DMS79 treated with DMSO at 0.1 percent for 48 hours (cell line): Measurements from ENCODE around the gene DNPEP.

Experiments
- DNase-seq: peaks from one replicate; lab custom pipeline; 2025; lab: John Stamatoyannopoulos, UW

Gene DNPEP

DNA sequence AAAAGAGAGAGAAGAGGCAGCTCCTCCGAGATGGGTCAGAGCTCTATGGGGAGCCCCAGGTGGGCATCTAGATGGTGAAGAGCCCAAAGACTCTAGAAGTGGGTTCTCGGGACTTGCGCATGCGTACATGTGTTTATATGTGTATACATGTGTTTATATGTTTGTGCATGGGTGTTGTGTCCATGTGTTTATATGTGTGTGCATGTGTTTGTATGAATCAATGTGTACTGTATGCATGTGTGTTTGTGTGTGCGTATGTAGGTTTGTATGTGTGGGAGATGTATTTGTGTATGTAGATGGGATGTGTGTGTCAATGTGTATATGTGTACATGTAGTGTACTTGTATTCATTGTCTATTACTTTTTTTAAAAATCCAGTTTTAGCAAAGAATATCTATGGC is 25.6 kb downstream of the DNPEP start:
- no peak for DNase-seq

DNA sequence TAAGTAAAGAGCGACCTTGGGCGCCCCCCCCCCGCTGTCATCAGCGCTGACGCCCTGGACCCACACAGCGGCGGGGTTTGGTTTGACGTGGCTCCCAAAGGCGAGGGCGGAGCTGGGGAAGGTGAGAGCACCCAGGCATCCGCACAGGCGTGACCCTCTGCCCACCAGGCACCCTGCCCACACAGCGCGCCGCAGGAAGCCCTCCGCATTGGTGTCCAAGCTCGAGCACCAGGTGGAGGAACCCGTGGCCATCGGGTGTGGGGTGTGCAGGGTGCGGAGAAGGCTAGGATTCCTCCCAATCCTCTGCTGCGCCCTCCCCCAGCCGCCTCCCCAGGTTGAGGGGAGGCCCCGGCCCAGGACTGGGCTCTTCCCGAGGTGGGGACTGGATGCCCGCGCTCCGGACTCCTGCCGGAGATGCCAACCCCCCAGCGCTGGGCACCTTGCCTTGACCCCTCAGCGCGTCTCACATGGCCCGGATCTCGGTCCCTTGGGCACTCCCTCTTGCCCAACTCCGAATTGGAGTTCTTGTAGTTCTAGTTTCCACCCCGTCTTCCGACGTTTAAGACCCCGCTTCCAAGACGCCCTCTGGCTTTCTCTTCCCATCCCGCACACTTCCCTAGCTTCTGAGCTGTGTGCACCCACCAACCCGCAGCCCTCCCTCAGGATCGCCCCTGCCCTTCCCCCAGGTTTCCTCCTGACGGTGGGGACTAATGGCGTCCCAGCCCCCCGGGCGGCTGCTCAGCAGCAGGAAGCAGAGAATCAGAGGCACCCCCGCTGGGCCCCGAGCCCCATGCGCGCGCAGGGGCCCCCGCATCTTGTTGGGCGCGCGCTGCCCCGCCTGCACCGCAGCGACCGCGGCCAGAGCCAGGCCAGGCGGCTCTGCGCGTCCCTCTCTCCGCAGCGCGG is 29.3 kb downstream of the DNPEP start:
- DNase-seq = peak; percentile 33

DNA sequence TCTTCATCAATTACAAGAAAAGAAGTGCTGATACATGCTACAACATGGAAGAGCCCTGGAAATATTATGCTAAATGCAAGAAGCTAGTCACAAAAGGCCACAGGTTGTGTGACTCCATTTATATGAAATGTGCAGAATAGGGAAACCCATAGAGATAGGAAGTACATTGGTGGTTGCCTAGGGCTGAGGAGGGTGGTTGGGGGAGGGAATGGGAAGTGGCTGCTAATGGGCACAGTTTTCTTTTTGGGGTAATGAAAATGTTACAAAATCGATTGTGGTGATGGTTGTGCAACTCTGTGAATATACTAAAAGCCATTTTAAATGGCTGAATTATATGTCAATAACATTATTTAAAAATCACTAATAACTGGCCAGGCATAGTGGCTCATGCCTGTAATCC is 30.9 kb downstream of the DNPEP start:
- no peak for DNase-seq

DNA sequence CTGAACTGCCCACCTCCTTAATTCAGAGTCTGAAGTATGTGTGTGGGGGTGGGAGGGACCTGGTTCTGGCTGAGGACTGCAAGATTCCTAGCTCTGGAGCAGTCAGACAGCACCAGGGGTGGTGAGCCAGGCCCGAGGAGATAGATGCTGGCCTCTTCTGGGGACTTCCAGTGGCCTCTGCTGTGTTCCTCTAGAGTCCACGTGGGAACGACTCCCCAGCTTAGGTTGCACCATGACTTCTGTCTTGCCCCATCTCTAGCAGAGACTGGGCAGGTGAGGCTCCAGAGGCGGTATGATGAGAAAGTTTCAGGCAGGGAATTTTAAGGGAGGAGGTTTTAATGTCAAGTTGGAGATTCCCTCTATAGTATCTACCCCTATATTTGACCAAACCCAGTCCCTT is 33.1 kb downstream of the DNPEP start:
- DNase-seq = no peak

DNA sequence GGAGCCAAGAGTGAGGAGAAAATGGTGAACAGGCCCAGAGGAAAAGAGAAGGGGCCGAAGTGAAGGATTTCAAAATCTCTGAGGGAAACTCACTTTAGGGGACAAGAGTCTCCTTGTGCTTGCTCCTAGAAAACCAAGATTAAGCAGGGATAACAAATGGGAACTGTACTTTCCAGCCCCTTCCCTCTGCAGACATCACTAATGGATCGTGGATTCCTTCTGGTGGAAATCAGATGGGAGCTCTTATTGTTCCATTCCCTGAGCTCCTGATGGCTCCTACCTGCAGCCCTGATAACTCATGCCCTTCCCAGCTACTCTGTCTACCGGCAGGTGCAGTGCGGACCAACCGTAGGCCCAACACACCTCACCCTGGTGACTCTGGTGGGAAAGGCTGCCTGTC is 34.6 kb downstream of the DNPEP start:
- no peak for DNase-seq

DNA sequence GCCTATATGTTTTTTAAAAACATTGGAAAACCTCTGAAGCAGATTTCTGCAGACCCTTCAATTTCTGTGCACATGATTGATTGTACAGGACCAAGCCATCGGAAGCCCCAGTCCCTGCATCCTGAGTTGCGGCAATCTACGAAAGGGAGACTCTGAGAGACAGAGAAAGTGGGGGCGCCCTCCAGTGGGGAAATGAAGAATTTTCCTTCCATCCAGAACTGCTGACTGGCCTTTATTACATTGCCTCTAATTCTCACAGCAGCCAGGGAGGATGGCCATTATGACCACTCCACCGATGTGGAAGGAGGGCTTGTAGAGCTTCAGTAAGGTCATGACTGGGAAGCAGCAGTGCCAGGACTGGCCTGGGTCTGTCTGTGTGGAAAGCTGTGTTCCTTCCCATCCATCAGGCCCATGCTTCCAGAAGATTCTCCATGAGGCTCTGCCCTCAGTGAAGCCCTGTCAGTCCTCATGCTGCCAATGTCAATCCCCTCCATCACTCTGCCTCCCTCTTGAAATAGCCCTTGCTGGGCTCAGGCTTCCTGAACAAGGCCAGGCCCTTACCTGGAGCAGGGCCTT is 35.2 kb downstream of the DNPEP start:
- peak; percentile 24 for DNase-seq

DNA sequence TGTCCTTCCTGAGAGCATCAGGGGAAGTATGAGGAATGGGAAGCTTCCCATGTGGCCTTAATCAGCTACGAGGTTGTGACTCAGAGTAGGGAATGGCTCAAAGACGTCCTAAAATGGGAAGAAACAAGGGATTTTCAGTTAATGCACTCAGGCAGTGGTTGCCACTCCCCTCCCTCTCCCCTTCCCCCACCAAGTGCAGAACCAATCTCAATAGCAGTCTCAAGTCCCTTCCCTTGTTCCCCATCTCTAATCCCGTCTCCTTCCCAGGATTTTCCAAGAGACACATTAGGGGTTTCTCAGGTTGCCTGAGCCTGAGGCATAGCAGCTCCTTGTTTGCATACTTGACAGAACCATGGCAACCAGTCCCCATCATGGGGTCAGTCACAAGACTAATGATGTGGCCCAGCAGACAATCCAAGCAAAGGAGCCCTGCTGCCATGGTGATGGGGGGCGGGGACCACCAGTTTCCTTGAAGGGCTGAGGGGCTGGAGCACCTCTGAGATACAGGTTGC is 36.9 kb downstream of the DNPEP start:
- DNase-seq = peak; percentile 50

DNA sequence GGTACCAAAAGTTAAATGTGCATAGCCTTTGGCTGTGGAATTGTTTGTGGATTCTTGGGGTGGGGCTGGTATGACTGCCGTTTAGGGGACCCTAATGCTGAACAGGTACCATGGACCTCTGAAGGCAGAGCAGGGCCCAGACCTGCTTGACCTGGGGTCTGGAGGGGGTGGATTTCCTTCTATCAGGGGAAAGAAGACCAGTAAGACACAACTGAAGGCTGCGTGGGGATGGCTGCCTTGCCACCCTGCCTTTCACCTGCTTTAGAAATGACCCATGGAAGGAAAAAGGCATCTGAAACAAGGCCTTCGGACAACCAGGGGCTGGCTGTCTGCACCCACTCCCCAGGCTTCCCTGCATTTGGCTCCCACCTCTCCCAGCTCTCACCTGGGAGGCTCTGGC is 37.5 kb downstream of the DNPEP start:
- DNase-seq = no peak

DNA sequence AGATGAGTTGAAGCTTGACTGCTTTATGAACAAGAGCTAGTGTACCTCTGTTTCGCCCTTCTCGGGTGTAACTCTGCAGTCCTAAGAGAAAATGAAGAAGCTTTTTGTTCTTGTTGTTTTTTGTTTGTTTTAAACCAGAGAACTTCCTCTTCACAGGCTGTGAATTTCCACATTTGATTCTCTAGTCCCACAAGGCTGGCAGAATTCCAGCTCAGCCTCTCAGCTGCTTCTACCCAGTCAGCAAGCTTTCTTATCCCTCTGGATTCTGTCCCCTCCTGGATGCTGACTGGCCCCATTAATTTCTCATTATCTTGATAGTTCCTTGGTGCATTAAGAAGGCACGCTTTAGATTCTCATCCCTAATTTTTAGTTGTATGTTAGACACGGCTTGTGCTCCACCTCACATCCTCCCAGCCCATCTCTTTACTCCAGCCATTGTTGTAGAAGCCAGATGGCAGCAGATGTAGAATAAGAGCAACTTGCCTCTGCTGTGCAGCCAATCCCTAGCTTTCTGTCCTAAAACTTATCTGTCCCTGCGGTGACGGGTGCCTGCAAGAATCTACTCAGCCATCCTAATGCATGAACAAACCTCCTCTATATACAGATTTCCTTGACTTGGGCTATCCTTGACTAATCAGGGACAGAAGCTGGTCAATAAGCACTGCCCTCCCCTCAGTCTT is 42.8 kb downstream of the DNPEP start:
- DNase-seq = peak; percentile 66

DNA sequence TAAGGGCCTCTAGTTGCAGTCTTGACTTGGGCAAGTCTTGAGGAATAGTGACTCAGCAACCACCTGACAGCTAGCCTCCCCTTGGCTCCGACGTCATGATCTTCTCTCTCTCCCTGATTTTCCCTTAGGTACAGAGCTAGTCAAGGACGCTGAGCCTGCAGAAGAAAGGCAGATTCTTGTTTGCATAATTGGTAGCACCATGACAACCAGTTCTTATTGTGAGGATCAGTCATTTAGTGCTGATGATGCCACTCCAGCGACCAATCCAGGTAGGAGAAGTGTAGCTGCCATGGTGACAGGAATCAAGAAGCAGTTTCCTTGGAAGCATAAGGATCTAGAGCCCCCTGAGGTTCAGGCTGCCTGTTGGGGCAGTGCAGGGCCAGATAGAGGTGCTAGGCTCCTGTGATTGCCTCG is 52.3 kb downstream of the DNPEP start:
- DNase-seq = peak; percentile 67

DNA sequence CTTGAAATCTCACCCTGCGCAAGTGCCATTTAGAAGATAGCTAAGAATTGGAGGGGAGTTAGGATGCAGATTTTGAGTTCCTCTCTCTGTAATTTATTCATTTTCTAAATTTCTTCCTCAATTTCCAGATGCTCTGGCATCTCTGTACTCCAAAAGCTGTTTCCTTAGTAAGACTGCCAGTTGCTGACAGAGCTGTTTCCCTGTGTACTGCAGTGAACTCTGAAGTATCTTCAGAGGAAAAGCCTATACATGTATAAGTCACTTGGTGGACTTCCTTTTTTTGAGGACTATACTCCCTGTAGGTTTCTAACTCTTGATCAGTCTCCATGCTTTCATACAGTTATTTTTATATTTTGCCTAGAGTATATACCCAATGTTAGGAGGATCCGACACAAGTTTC is 53.6 kb downstream of the DNPEP start:
- no peak for DNase-seq

DNA sequence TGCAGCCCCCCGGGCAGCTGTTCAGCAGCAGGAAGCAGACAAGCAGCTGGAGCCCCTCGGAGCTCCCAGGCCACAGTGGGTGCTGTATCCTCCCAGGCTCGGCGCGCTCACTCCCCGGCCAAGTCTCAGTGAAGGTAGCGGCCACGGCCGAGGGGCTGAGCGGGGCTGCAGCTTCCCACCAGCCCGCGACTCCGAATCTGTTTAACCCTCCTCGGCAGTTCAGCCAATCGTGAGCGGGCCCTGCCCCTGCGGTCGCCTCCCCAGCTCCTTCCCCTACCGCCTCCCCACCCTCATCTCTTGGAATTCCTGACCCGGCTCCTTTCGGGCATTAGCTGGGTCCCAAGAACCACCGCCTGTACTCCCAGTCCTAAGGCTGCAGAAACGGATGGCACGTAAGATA is 55.2 kb downstream of the DNPEP start, which contains the start of gene RESP18:
Gene RESP18, minus strand, starts transcription at position 203 of the 400 bp plus-strand sequence.
- no peak for DNase-seq

DNA sequence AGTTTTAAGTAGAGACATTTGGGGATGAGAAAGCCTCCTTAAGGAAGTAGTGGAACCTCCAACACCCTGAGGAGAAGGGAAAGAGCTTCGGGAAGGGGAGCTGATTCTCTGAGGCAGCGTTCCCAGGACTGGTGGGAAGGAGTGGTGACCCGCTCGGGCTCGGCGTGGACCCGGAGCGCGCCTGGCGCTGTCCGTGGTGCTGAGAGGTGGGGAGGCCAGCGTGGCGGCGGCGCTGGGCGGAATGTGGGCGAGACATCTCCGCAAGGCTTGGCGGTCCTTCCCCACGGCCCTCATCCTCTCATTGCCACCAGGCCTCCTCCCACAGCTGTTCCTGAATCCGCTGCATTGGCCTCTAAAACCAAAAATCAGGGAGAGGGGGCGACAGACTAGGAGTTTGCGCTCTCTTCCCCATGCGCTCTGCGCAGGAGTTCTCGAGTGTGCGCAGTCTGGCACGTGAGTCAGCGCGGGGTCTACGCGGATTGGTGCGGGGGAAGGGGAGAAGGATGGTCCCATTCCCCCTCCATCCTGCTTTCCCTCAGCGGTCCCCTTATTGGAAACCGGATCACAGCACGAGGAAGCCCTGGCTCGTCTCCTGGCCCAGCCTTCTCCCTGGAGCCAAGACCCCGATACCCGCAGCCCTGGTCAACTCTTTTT is 56.0 kb downstream of the DNPEP start:
- DNase-seq = no peak

DNA sequence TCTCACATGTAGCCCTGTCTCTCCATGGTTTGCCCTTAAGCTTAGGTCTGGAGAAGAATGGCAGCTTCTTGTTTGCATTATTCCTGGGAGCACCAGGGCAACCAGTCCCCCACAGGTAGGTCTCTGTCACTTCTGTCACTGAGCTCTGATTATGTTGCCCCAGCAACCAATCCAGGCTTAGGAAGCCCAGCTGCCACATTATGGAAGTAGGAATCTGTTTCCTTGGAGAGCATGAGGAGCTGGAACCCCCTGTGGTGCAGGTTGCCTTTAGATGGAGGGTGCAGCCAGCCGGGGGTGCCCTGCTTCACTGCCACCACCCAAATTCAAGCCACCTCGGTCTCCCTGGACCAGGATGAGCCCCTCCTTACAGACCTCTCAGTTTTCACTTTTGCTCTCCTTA is 60.0 kb downstream of the DNPEP start:
- DNase-seq = no peak

DNA sequence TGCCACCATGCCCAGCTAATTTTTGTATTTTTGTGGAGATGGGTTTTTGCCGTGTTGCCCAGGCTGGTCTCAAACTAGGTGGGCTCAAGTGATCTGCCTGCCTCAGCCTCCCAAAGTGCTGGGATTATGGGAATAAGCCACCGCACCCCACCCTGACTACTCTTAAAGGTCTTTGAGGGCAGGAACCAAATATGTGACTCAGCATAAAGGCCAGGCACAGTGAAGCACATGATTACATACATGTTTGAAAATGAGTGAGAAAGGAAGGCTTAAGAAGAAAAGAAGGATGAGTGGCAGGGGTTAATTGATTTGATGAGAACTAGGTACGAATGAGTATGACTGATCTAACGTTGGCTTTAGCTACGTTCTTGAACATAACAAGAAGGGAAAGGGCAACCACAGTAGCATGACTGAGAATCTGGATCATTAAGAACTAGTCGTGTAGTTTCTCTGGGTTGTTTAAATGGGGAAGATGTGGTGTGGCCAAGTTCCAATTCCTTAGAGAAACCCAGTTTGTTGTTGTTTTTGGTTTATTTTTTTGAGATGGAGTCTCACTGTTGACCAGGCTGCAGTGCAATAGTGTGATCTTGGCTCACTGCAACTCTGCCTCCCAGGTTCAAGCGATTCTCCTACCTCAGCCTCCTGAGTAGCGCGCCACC is 61.9 kb downstream of the DNPEP start:
- DNase-seq = no peak

DNA sequence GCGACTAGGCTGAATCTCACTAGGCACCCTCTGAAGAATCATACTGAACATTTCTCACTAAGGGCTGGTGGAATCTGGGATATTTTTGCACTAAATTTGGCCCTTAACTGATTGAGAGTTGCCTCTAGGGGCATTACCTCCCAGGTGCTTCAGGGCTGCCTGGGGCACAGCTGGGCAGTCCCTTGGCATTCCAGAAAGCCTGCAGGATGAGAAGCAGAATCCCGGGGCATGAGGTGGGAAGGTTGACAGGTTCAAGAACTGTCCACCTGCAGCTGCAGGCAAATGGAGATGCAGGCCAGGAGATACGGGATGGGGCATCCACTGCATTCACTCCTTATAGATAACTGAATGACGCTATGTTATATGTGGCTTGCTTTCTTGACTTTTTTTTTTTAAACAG is 62.6 kb downstream of the DNPEP start:
- no peak for DNase-seq

DNA sequence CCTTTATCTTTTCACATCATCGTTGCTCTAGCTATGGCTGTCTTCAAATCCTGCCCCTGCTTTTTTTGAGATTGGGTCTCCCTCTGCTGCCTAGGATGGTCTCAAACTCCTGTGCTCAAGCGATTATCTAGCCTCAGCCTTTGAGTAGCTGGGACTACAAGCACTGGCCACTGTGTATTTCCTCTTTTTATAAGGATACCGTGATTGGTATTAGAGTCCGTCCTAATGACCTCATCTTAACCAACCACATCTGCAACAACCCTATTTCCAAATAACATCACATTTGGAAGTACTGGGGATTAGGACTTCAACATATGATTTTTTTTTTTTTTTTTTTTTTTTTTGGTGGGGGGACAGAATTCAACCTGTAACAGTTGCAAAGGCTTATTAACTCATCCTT is 64.3 kb downstream of the DNPEP start:
- DNase-seq = no peak
